Measurements from ENCODE around the gene VRK1.

VRK1 gene

DNA sequence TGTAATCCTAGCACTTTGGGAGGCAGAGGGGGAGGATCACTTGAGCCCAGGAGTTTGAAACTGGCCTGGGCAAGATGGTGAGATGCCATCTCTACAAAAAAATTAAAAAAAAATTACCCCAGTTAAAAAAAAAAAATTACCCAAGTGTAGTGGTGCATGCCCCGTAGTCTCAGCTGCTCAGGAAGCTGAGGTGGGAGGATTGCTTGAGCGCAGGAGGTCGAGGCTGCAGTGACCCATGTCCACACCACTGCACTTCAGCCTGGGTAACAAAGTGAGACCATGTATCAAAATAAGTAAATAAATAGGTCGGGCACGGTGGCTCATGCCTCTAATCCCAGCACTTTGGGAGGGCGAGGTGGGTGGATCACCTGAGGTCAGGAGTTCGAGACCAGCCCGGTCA is 128.8 kb downstream of the VRK1 start:
- no peak for DNase-seq

GRCh38 chr14:96928779-96929380 is 131.7 kb downstream of the VRK1 start:
- DNase-seq: no peak

GRCh38 chr14:96929950-96930349 is 132.8 kb downstream of the VRK1 start:
- DNase-seq: no peak

- DNase-seq: no peak
These were observed 133.3 kb downstream of the VRK1 start for GRCh38 chr14:96930526-96930925.
